GM23248 (cell line): ENCODE results near the gene TNRC6C.

Experiments
- EZH2 ChIP-seq: fragments of 200-600 bp; sonication (generic); IDR thresholded peaks from 2 replicates; pipeline ENCODE4 v1.6.1; 2018; ENCODE audit warnings: antibody characterized with exemption, mild to moderate bottlenecking; ENCODE audit not compliant: insufficient read depth, poor library complexity, severe bottlenecking
- EZH2phosphoT487 ChIP-seq: fragments of 200-600 bp; sonication (generic); IDR thresholded peaks from 2 replicates; pipeline ENCODE4 v1.6.1; 2018; ENCODE audit warnings: antibody characterized with exemption, moderate library complexity, mild to moderate bottlenecking, low read depth; ENCODE audit not compliant: insufficient read depth

- TF ChIP-seq EZH2phosphoT487 (no peak), EZH2 (no peak)
Measured at GRCh38 chr17:77927777-77928518, 30.6 kb upstream of the TNRC6C start.
